Fibroblast of lung (primary cell): Measurements from ENCODE around the gene EDARADD.

Experiments
- EZH2 ChIP-seq: IDR thresholded peaks from 2 replicates; pipeline ENCODE4 v1.5.1; 2012; ENCODE audit warnings: low read length, control low read depth, mild to moderate bottlenecking; ENCODE audit errors: missing control alignments
- TF ChIP-seq, protein P1 (sequence below), 2 donors: IDR thresholded peaks in 1 of 2; conservative IDR thresholded peaks in 1 of 2; 1 replicate in 1 of 2; 2 replicates in 1 of 2; pipeline ENCODE4 v1.5.1; 2011 to 2012; ENCODE audit warnings: low read length in 2 of 2, control low read depth in 1 of 2, inconsistent platforms in 1 of 2, low read depth in 1 of 2, mild to moderate bottlenecking in 1 of 2

DNA sequence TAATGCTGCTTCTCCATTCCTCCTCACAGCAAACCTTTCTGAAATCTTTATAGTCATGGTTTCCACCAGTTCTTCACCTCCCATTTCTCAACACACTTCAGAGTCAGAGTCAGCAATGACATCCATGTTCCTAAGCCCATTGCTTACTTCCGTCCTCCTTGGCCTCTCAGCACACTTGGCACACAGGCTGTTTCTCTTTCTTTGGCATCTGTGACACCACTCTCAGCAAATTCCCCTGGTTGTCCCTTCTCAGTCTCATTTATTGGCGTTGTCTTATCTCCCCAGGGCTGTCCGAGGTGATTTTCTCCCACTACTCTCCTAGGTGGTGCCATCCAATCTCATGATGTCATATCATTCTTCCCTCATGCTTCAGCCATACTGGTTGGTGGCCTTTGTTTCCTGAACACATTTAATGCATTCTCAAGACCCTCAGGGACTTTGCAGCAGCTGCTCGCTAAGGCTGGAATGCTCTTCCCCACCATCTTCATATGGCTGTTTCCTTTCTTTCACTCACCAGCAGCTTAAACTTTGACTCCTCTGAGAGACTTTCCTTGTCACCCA, 126.4 kb downstream of the EDARADD start:
- TF ChIP-seq, protein P1, sequence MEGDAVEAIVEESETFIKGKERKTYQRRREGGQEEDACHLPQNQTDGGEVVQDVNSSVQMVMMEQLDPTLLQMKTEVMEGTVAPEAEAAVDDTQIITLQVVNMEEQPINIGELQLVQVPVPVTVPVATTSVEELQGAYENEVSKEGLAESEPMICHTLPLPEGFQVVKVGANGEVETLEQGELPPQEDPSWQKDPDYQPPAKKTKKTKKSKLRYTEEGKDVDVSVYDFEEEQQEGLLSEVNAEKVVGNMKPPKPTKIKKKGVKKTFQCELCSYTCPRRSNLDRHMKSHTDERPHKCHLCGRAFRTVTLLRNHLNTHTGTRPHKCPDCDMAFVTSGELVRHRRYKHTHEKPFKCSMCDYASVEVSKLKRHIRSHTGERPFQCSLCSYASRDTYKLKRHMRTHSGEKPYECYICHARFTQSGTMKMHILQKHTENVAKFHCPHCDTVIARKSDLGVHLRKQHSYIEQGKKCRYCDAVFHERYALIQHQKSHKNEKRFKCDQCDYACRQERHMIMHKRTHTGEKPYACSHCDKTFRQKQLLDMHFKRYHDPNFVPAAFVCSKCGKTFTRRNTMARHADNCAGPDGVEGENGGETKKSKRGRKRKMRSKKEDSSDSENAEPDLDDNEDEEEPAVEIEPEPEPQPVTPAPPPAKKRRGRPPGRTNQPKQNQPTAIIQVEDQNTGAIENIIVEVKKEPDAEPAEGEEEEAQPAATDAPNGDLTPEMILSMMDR (conservative IDR thresholded peaks at IDR 0.05 in 1 of 2, IDR thresholded peaks at IDR 0.05 in 1 of 2; ENCODE audit: low read depth in 1 of 2, low read length in 2 of 2) = no peak
- TF ChIP-seq EZH2 = no peak
